NCI-H1105 (cell line): ENCODE results near the gene NRL.

Source experiments
- DNase-seq: peaks from one replicate; lab custom pipeline; 2025; lab: John Stamatoyannopoulos, UW

Gene NRL

DNA sequence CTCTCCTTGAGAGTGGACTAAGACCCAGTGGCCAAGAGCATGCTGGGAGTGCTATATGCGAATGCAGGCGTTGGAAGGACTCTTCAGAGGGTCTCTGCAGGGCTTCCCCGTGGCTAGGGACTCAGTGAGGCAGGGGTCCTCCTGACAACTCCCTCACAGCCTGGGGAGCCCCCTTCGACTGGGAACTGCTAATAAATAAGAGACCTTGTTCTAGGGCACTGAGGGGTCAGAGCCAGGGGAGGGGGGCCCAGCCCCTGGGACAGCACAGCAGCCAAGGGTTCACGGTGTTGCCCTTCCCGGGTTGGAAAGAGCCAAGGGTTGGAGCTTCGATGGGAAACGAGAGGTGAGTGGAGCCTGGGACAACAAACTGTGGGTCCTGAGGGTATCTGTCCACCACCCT lies 49.3 kb downstream of the NRL start:
- no peak for DNase-seq

DNA sequence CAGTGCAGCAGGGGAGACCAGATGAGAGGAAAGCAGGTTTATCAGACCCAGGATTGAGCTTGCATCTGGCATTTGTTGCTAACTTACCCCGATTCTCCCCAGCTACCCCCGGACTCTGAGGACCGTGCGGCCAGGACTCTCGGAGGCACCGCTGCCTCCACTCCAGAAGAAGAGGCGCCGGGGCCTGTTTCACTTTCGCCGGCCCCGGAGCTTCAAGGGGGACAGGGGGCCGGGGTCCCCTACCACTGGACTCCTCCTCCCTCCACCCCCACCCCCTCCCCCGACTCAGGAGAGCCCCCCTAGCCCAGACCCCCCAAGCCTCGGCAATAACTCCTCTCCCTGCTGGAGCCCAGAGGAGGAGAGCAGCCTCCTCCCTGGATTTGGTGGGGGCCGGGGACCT lies 49.9 kb downstream of the NRL start:
- DNase-seq: no peak

DNA sequence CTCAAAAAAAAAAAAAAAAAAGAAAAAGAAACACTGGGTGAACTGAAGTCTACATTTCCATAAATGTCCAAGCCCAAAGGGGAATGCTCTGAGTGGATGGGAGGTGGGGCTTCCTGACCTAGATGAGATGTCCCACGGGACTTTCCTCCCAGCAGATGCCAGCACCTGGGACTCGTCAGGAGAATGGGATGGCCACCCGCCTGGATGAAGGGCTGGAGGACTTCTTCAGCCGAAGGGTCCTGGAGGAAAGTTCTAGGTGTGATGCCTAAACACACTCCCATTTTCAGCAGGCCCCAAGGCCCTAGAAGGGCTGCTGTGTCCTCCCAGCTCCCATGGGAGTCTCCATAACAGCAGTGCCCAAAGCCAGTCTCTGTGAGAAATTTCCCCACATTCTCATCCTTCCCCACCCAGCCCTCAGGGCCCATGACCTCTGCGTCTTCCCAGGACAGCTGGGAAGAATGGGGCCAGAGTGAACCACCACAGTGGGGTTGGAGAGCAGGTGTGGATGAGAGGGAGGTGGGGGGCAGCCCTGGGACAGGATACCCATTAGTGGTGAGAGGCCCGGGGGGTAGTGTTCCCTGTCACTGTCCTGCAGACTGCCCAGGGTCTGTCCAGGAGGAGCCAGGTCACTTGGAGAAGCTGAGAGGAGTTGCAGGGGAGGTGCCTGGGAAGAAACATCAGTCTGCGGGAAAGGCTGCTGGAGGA lies 50.5 kb downstream of the NRL start:
- no peak for DNase-seq

DNA sequence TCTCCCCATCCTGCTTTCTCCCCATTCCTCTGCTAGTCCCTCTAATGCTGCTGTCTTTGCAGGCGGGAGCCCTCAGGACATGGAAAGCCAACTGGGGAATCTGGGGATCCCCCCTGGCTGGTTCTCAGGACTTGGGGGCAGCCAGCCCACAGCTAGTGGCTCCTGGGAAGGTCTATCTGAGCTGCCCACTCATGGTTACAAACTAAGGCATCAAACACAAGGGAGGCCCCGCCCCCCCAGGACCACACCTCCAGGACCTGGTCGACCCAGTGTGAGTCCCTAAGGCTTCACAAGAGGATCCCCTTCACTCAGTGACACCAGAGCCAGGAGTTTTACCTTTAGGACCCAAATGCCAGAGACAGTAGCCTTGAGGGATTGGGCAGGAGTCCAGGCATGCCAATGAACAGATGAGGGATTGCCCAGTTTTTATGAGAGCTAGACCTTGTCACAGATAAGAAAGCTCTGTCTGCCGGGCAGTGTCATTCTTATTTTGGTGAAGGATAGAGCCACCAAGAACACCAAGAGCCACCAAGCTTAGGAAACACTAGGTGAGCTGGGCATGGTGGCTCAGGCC lies 51.4 kb downstream of the NRL start:
- DNase-seq: no peak

DNA sequence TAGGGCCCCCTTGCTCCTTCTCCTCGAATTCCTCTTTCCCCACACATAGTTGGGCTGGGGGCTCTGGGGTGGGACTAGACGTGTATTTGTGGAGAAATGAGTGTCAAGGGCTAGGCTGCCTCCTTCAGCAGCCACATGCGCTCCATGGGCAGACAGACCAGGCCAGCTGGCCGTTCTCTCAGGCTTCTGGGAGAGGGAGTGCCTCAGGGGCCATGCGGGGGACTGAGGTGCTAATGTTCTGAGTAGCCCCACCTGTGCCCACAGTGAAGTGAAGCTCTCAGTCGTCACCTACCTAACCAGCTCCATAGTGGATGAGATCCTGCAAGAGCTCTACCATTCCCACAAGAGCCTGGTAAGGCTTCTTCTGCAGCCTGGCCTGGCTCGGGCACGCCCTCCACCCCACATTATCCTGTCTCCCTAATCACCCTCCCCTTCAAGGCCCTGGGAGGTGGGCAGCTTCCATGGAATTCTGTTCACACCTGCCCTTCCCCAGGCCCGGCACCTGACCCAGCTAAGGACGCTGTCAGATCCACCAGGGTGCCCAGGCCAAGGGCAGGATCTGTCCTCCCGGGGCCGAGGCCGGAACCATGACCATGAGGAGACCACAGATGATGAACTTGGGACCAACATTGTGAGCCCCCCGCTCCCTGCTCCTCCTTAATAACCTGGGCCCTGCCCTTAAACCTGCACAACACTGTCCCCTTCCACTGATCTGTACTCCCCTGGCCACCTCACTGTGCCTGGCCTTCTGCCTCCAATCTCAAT lies 52.4 kb downstream of the NRL start:
- DNase-seq: no peak

DNA sequence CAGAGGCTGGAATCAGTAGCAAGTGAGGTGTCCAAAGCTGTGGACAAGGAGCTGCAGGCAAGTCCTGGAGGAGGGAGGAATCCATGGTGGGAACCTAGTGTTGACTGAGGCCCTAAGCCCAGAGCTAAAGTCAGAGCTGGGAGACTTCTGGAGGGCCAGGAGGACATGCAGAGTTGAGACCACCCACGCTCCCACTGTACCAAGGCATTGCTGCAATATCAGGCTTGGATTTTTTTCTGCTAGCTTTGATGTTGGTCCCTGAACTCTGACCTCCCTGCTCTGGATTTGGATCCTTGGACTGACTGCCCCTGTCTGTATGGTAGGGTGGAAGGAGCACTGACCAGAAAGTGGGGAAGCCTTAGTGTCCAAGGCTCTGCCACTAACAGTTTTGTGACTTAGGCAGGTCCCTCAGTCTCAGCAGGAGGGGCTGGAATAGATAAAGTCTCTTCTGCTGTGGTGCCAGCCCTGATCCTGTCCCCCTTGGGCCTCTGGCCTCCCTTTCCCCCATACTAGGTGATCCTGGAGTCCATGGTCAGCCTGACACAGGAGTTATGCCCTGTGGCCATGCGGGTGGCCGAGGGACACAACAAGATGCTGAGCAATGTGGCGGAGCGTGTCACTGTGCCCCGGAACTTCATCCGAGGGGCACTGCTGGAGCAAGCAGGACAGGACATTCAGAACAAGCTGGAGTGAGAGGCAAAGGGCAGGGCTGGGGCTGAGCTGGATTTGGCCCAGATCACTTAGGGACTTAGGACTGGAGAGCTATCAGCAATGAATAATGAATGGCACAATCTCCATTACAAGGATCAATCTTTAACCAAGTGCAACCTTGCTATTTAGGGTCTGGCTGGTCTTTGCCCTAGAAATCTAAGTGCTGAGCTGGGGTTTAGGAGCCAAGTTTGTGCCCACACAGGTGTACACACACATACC lies 53.5 kb downstream of the NRL start:
- no peak for DNase-seq

DNA sequence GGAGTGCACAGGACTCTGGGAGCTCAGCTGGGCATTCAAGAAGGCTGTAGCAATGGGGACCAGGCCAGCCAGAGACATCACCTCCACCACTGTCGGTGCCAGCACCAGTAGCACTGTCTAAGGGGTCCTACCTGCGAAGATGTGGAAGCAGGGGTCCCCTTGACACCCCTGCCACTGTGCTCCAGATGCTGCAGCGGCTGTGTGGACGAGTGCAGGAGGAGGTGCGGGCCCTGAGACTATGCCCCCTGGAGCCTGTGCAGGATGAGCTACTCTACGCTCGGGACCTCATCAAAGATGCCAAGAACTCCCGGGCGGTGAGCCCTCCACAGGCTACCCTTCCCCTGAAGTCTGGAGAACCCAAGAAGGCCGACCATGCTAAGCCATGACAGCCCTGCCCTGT lies 54.3 kb downstream of the NRL start:
- DNase-seq: no peak

DNA sequence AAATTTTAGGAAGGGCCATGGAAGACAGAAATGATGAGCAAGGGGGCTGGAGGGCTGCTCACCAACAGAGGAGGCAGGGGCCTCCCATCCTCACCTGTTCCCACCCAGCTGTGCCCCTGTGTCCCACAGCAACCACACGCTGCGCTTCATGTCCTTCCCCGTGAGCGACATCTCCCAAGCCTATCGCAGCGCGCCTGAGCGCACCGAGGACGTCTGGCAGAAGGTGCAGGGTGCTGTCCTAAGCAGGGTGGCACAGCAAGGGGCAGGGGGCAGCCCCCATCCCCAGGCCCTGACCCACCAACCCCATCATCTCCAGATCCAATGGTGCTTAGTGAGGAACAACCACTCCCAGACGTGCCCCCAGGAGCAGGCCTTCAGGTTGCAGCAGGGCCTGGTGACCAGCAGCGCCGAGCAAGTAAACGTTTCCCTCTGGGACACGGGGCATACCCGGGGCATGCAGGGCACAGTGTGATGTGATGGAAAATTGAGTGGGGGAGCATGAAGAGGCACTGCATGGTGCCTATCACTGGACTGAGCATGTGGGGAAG lies 54.8 kb downstream of the NRL start:
- DNase-seq: no peak

DNA sequence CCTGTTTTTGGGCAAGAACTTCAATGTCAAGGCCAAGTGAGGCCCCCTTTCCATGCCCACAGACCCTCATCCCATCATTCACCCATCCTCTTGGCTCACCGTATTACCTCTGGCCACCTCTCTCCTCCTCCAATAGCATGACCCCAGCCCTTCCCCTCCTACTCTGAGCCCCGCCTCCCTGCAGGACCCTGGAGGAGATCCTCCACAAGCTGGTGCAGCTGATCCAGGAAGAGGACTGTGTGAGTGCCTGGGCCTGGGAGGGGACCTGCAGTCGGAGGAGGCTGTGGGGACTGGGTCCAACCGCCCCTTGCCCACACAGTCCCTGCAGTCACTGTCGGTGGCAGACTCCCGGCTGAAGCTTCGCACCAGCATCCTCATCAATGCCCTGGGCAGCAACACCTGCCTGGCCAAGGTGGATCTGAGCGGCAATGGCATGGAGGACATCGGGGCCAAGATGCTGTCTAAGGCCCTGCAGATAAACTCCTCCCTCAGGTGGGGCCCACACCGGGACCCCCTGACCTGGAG lies 55.7 kb downstream of the NRL start:
- DNase-seq: no peak

DNA sequence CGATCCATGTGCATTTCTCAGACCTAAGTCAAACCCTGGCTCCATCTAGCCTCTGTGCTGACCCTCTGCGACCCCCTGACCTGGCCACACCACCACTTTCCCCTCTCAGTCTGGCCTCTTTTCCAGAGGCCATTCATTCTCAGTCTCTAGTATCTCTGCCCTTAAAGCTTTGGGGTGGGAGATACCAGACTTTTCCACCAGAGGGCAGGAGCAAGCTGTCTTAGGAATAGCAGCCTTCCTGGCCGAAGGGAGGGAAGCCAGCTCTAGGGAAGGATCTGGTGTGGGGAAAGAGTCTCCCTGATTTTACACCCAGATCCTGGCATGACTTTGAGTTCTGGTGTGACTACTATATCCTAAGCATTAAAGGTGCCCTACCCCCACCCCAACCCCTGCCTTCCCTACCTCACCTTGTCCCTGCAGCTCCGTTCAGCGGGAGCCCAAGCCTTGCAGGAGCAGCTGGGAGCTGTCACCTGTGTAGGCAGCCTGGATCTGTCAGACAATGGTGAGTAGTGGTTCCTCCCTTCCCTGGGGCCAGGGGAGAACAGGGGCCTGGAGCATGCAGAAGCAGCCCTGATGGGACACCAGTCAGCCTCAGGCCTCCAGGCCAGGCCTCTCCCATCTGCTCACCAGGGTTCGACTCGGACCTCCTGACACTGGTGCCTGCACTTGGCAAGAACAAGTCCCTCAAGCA lies 56.3 kb downstream of the NRL start:
- peak; percentile 5 for DNase-seq

DNA sequence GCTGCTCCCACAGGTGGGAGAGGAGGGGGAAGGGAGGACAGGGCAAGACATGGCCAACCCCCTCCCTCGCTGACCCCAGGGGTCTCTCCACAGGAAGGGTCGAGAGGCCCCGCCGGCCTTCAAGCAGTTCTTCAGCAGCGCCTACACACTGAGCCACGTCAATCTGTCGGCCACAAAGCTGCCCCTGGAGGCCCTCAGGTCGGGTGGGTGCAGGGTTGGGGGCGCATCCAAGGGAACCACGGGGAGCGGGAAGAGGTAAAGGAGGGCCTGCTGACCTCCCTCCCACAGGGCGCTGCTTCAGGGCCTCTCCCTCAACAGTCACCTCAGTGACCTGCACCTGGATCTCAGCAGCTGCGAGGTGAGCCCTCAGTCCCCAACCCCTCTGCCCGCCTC lies 56.9 kb downstream of the NRL start:
- DNase-seq: no peak

DNA sequence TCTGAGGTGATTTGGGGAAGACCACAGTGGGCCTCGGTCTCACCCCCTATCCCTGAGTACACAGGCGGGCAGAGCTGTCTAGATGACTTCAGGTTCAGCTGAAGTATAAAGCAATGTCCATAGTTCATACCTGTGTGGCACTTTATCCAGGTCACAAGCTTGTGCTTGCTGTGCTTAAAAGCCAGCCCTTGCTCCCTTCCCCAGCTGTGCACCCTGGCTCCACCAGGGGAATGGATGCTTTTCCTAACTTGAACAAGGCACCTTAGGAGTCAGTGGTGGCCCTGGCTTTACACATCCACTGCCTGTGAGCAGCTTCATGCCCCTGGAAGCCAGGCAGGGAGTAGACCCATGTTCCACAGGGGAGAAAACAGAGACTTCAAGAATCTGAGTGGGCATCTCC lies 57.5 kb downstream of the NRL start:
- DNase-seq: no peak

DNA sequence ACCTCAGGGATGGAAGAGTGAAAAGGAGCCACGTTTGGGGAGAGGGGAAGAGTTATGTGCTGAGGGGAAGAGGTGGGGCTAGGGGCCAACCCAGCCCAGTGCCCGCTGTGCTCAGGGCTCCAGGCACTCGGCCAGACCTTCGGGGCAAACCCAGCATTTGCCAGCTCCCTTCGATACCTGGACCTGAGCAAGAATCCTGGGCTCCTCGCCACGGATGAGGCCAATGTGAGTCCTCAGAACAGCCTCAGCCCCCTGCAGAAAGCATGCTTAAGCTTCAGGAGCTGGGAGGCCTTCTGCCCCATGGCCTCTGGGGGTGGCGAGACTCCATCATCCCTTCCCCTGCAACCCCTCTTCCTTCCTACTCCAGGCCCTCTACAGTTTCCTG lies 58.0 kb downstream of the NRL start:
- DNase-seq: no peak

DNA sequence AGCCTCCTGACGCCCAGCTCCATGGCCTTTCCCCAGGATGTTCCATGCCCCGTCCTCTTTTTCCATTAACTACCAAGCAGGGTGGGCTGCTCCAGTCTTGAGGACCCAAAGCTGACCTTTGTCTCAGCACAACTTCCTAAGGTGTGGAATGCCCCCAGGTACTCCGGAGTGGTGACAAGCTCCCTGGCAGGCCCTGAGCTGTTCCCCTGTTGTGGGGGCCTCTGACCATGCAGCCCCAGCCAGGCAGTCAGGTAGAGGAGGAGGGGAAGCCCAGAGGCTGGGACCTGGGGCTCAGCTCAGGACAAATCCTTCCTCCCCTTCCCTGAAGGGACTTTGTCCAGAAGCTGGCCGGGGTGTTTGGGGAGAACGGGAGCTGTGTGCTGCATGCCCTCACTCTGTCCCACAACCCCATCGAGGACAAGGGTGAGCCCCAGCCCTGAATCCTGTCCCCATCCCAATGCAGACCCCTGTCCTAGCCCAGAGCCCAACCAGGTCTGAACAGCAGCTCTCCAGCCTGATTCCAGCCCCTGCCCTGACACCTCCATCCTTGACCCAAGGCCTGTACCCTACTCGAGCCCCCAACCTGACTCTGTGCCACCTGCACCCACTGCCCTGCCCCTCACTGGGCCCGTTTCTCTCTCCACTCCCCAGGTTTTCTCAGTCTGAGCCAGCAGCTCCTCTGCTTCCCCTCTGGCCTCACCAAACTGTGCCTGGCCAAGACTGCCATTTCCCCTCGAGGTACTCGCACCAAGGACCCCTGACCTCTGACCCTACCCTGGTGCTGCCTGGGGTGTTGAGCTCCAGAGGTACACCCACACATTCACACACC lies 58.6 kb downstream of the NRL start:
- DNase-seq: no peak

DNA sequence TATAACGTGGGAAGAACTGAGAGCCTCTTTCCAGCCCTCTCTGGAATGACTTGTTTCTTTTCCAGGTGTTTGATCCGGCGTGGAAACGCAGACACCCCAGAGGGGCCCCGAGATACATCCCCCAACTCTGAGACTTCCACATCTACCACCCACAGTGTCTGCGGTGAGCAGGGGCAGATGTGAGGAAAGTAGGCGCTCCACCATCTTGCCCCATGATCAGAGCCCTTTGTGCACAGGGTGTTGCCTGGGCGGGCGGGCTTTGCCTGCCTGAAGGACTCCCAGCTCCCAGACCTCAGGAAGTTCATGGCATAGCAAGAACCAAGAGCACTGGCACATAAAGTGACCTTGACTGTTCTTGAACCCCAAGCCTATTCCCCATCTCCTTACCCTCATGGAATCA lies 60.1 kb downstream of the NRL start:
- DNase-seq: no peak

DNA sequence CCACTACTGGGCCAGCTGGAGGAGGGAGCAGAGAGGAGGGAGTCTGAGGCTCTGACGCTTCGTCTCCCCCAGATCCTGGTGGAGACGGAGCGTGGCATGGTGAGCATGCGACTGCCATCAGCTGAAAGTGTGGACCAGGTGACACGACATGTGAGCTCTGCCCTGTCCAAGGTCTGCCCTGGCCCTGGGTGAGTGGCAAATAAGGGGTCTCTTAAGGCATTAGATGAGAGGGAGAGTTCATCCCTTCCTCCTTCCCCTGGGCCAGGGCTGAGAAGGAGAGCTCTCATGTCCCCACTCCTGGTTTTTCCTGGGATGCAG lies 60.5 kb downstream of the NRL start:
- DNase-seq: no peak

DNA sequence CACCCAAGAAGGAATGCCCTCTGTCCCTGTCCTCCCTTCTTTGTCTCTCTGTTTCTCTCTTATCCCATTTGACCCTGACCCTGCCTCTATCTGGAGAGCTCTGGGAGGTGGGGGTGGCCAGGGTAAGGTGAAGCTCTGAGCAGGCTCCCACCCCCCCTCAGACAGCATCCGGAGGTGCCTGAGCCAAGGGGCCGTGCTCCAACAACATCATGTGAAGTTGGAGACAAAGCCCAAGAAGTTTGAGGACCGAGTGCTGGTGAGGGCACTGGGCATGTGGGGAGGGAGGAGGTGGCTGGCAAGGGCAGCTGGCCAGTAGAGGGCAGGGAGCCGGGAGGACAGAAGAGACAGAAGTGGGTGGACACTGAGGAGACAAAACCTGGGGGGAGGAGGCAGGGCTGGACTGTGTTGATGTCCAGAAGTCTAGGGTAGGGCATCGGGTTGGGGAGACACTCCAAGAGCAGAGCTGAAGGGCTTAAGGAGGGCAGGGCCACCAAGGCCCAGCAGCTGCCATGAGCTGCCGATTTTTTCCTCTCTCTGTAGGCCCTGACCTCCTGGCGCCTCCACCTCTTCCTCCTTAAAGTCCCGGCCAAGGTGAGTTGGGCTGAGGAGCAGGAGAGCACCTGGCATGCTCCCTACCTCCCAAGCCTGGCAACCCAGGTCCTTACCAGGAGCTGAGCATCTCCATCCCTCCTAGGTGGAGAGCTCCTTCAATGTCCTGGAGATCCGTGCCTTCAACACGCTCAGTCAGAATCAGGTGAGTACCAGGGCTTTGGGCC lies 61.0 kb downstream of the NRL start:
- DNase-seq: no peak

DNA sequence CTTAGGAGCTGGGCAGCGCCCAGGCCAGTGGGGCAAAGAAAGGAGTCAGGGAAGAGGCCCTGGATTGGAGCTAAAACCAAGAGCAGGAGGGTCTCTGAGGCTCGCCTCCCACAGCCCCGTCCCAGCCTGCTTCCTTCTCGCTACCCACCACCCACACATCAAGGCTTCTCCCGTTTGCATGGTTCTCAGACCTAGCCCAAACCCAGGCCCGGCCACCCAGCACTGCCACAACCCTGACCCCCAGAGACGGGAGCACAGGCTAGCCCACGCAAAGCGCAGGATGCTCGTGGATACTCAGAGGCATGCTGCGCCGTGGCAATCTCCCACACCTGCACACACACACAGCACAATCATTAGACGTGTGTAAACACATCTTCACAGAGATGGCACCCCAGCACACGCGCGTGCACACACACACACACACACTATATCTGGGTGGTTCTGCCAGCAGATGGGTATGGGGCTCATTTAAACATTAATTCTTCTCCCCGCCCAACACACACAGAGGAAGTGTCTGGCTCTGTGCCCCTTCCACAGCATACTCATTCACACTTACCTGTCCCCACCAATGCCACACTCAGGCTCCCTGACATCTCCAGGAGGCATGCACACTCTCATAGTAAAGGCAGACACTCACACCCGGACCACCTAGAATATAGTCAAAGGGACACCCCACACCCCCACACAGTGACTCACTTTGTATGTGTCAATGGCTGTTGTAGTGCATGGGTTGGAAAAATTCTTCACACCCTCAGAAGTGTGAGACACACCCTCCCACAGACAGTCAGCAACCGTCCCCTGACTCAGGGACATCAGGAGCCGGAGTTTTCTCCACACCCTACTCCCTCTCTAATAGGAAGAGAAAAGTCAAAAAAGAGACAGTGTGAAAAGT lies 61.8 kb downstream of the NRL start:
- no peak for DNase-seq
